Activated naive CD4-positive, alpha-beta T cell treated with anti-CD3 and anti-CD28 coated beads for 36 hours (primary cell): Measurements from ENCODE around the gene CNOT6L. TPM values are rescaled to one million over a fixed set of nuclear protein-coding genes. Genes with fewer than 3 reads are reported as not detected.

Experiments used
- CTCF ChIA-PET: fragments of 350-600 bp; sonication (Branson Sonifier 250); formaldehyde crosslinking; loops from one replicate; lab custom pipeline; 2021; ENCODE audit warnings: antibody characterized with exemption; lab: Charles Lee
- DNase-seq: peaks from one replicate; pipeline ENCODE4 v3.0.0-alpha.2; 2020
- H3K27ac Mint-ChIP-seq: one replicate; pipeline ENCODE4 v1.8.0; 2021; ENCODE audit warnings: mild to moderate bottlenecking, mixed read lengths
- H3K27me3 Mint-ChIP-seq: one replicate; pipeline ENCODE4 v1.8.0; 2021; ENCODE audit warnings: low read depth, mixed read lengths
- H3K36me3 Mint-ChIP-seq: one replicate; pipeline ENCODE4 v1.8.0; 2021; ENCODE audit warnings: low read depth, mixed read lengths
- H3K4me1 Mint-ChIP-seq: one replicate; pipeline ENCODE4 v1.8.0; 2021; ENCODE audit warnings: low read depth, mixed read lengths
- H3K4me3 Mint-ChIP-seq: one replicate; pipeline ENCODE4 v1.8.0; 2021; ENCODE audit warnings: mild to moderate bottlenecking, moderate library complexity, mixed read lengths
- H3K9me3 Mint-ChIP-seq: one replicate; pipeline ENCODE4 v1.8.0; 2021; ENCODE audit warnings: mixed read lengths
- intact Hi-C: fragments of 100-400 bp; cut with micrococcal nuclease; formaldehyde crosslinking; loops from one replicate; pipeline ENCODE4 v1.15.1; 2023
- total RNA-seq, 2 experiments: library from RNA; stranded (reverse); gene quantifications; one replicate each; pipeline ENCODE4 v1.2.3, GENCODE V29; 2021

CNOT6L gene
- total RNA-seq, 2 experiments from 2014 or later, result 108 TPM

DNA sequence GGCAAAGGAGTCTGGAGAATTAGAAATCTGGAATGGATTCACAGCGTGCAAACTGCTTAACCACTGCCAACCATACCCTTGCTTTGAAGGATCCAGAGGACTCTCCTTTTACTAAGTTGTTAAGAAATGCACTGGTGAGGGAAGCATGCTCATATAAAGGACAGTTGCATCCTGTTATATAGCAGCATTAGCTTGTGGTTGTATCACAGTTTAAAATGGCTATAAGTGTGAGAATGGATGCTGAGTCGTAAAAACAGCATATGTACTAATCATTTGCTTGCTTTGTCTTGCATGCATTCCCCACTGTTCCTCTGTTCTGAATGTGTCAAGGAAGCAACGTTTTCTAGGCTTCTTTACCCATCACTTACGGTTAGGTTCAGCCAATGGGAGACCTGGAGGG is 112.5 kb downstream of the CNOT6L start:
- Mint-ChIP-seq H3K4me3 (no peak overlapping the region), H3K4me1 (no peaks in the 10 kb centered on the region), H3K27ac (no peak overlapping the region), H3K9me3 (no peaks in the 10 kb centered on the region), H3K27me3 (peaks cover 2% of the 10 kb centered on the region), H3K36me3 (peaks cover 3% of the 10 kb centered on the region)
- no peak for DNase-seq
- CTCF ChIA-PET, result no interaction called here
- intact Hi-C loops, result no loop called here

DNA sequence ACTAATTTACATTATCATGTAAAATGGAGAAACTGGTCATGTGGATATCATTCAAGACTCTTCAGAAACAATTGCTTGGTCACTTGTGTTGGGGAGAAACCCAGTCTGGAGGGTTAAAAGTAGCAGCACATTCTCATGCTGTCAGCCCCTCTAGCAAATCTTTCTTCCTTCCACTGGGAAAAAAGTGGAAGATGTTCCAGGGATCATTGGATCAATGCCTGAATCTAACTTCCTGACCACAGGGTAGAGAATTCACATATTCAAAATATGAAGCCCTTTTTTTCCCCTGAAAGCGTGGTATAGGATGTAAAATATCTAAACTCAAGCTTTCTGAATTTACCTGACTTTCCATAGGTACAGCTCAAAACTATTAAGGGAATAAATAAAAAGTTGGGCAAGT is 115.5 kb downstream of the CNOT6L start:
- DNase-seq, result no peak
- no peak overlapping the region for H3K27ac Mint-ChIP-seq

DNA sequence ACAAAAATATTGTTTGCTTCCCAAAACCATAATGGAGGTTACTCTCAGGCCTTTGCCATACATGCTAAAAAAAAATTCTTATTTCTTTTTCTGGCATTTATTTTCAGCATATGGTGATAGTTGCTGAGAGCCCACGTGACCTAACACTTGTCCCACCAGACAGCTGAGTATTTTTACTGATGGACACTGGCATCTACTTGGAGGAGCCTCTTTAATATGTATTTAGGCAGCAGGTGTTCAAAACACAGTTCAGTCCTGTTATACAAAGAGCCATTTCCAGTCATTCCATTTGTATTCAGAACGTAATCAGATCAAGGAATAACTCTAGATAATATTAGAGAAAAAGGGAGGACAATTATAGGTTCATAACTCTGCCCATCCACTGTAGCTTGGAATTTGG is 118.0 kb downstream of the CNOT6L start:
- Mint-ChIP-seq H3K36me3 (no peaks in the 10 kb centered on the region), H3K4me3 (no peak overlapping the region), H3K4me1 (no peaks in the 10 kb centered on the region), H3K27ac (no peak overlapping the region), H3K9me3 (no peaks in the 10 kb centered on the region), H3K27me3 (peaks cover 2% of the 10 kb centered on the region)
- intact Hi-C loops, result no loop called here
- CTCF ChIA-PET, result no interaction called here
- DNase-seq, result no peak

More for the DNA sequence above, 115.5 kb downstream of the CNOT6L start:
- peaks cover 2% of the 10 kb centered on the region for H3K27me3 Mint-ChIP-seq
- H3K4me3 Mint-ChIP-seq, result no peak overlapping the region
- H3K36me3 Mint-ChIP-seq, result no peaks in the 10 kb centered on the region
- H3K4me1 Mint-ChIP-seq, result no peaks in the 10 kb centered on the region
- no peaks in the 10 kb centered on the region for H3K9me3 Mint-ChIP-seq
- intact Hi-C loops, result no loop called here
- CTCF ChIA-PET, result no interaction called here

DNA sequence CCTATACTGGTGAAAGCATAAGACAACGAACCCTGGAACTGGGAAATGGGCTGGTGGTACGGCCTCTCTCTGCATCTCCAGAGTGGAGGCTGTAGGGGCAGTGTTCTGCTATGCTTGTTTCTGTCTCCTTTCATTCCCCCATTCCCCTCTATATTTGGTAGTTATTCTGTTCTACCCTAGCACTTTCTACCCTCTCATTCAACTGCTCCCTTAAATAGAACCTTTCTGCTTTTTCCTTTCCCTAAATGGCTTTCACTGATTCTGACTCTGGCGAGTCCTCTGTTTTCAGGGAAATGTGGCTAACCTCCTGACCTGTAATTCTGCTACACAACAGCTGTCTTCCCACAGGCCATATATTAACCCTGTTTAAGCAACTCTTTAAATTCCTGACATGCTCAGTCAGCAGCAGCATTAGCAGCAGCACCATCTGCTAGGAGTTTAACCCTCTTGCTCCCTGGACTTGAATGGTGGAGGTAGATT is 119.4 kb downstream of the CNOT6L start:
- no peaks in the 10 kb centered on the region for H3K4me1 Mint-ChIP-seq
- intact Hi-C loops, result loop anchor here (5.0 to 10.0 kb wide), 3 partner anchors 158 to 312 kb away; no protein-coding TSS in a partner anchor
- CTCF ChIA-PET, result interaction anchor here (0.5 kb wide), 1 partner anchor 1168 kb away, joined by 3 read pairs; no protein-coding TSS in a partner anchor
- H3K27me3 Mint-ChIP-seq, result peaks cover 2% of the 10 kb centered on the region
- no peak overlapping the region for H3K4me3 Mint-ChIP-seq
- no peak for DNase-seq
- no peaks in the 10 kb centered on the region for H3K9me3 Mint-ChIP-seq
- H3K36me3 Mint-ChIP-seq, result no peaks in the 10 kb centered on the region
- H3K27ac Mint-ChIP-seq, result no peak overlapping the region

DNA sequence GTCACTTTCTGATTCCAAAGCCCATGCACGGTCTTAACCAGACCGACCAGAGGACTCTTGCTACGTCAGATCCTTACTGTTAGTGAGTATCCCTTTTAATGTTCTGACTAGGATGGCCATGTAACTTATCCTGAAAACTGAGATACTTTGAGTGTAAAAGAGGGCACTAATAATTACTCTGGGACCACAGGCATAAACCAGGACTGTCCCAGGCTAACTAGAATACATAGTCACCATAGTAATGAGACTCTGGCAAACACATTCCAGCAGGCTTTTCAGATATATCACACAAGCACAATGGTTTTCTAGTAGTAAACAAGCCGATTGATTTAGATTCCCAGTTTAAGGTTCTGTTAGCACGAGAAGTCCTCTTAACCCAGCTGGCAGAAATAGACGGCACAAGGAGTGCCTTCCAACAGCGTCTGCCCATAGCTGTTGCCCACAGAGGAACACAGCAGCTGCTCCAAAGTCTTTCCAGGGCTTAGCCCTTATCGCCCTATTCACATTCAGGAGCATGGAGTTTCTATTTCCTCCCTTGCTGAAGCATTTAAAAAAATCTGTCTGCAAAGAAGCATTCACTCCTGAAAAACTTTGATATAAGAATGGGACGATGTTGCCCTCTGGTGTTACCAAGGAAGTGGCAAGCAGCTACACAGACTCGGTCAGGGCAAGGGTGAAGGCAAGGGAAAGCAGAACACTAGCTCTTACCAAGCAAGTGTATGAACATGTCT is 121.1 kb downstream of the CNOT6L start:
- no peaks in the 10 kb centered on the region for H3K36me3 Mint-ChIP-seq
- CTCF ChIA-PET, result interaction anchor here (1.0 kb wide), 1 partner anchor 10 kb away, joined by 3 read pairs; no protein-coding TSS in a partner anchor
- intact Hi-C loops, result loop anchor here (1.0 to 10.0 kb wide), 4 partner anchors 79 to 311 kb away; no protein-coding TSS in a partner anchor
- peak; percentile 27 for DNase-seq
- H3K4me1 Mint-ChIP-seq, result no peaks in the 10 kb centered on the region
- H3K27me3 Mint-ChIP-seq, result peaks cover 2% of the 10 kb centered on the region
- H3K4me3 Mint-ChIP-seq, result no peak overlapping the region
- H3K9me3 Mint-ChIP-seq, result no peaks in the 10 kb centered on the region
- H3K27ac Mint-ChIP-seq, result no peak overlapping the region

DNA sequence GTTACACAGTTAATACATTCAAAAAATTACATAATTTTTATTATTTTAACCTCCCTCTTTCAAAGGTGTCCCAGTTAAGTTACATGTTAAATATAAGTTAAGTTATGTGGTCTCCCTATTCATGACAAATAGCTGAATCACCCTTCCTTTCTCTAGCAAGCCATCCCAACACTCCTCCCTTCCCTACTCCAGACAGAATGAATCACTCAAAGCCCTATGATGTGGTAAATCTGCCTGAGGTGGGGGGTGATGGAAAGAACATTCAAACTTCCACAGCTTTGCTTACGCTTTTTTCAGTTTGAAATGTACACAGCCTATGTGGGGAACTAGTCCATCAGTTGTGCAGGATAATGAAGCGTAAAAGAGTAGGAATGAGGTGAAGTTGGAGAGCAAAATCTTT is 123.4 kb downstream of the CNOT6L start:
- H3K4me3 Mint-ChIP-seq, result no peak overlapping the region
- intact Hi-C loops, result loop anchor here (5.0 to 10.0 kb wide), 3 partner anchors 162 to 308 kb away; no protein-coding TSS in a partner anchor
- CTCF ChIA-PET, result interaction anchor here (1.5 kb wide), 1 partner anchor 231 kb away, joined by 4 read pairs; no protein-coding TSS in a partner anchor

DNA sequence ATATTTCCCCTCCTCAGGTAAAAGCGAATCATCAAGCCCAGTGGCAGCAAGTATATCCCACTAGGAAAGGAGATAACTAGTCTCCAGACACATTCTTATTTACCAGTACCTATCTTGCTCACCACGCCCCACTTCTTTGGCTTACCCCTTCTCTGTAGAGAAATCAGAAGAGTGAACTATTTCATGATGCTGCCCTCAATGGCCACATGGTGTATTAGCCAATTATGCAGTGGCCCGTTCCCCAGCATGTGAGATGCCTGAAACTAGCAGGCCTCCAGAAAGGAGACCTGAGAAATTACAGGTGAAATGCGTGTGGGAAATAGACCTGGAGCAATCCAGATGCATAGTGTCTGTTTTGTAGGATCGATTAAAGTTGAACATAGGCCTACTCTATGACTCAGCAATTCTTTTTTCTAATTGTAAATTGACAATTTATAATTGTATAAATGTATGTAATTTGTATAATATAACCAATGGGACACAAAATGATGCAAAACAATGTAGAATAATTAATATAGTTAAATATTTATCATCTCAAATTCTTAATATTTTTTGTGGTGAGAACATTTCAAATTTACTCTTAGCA is 126.2 kb downstream of the CNOT6L start:
- no peaks in the 10 kb centered on the region for H3K36me3 Mint-ChIP-seq
- no peaks in the 10 kb centered on the region for H3K4me1 Mint-ChIP-seq
- H3K27ac Mint-ChIP-seq, result no peak overlapping the region
- no peaks in the 10 kb centered on the region for H3K27me3 Mint-ChIP-seq
- no peaks in the 10 kb centered on the region for H3K9me3 Mint-ChIP-seq
- no peak overlapping the region for H3K4me3 Mint-ChIP-seq
- intact Hi-C loops, result loop anchor here (10.0 kb wide), 1 partner anchor 228 kb away; no protein-coding TSS in a partner anchor
- CTCF ChIA-PET, result no interaction called here
- DNase-seq, result no peak

More for the DNA sequence above, 123.4 kb downstream of the CNOT6L start:
- no peaks in the 10 kb centered on the region for H3K4me1 Mint-ChIP-seq
- H3K36me3 Mint-ChIP-seq, result no peaks in the 10 kb centered on the region
- H3K27ac Mint-ChIP-seq, result no peak overlapping the region
- no peak for DNase-seq
- no peaks in the 10 kb centered on the region for H3K9me3 Mint-ChIP-seq
- H3K27me3 Mint-ChIP-seq, result no peaks in the 10 kb centered on the region

DNA sequence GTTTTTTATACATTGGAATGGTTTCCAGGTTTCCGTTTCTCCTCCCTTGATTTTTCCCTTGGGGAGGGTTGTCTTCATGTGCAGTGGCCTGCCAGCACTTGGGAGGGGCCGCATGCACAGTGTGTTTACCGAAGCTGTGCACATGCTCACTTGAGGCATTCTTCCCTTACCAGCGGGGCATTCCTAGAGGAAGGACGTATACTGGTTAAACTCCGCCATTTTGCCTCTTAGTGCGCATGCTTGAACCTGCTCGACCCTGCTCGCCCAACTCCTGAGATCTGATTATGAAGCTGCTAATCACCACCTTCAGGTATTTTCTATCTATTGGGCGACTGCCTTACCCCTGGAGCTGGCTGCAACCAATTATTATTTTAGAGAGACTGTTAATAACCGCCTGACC is 137.4 kb downstream of the CNOT6L start:
- CTCF ChIA-PET, result no interaction called here
- no peaks in the 10 kb centered on the region for H3K9me3 Mint-ChIP-seq
- H3K4me1 Mint-ChIP-seq, result no peaks in the 10 kb centered on the region
- H3K36me3 Mint-ChIP-seq, result no peaks in the 10 kb centered on the region
- no peak overlapping the region for H3K27ac Mint-ChIP-seq
- DNase-seq, result no peak
- peaks cover 2% of the 10 kb centered on the region for H3K27me3 Mint-ChIP-seq
- intact Hi-C loops, result no loop called here
- H3K4me3 Mint-ChIP-seq, result no peak overlapping the region

DNA sequence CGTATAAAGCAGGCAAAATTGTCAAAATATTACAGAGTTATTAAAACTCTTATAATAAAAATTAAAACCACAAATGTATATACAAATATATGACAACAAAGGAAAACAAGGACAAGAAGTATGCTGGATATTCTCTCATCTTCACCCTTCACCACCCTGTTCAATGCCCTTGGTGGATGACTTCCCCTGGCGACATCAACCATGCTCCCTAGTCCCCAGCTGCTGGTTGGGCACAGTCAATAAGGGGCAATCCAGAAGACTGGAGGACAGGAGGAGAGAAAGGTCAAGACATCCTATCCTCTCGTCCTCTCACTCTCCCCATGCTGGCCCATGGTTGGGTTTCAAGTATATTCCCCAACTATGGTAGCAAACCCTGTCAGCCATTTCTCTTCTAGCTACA is 142.3 kb downstream of the CNOT6L start:
- no peaks in the 10 kb centered on the region for H3K4me1 Mint-ChIP-seq
- no peak for DNase-seq
- no peaks in the 10 kb centered on the region for H3K9me3 Mint-ChIP-seq
- intact Hi-C loops, result no loop called here
- peaks cover 2% of the 10 kb centered on the region for H3K27me3 Mint-ChIP-seq
- CTCF ChIA-PET, result no interaction called here
- H3K36me3 Mint-ChIP-seq, result no peaks in the 10 kb centered on the region
- H3K27ac Mint-ChIP-seq, result no peak overlapping the region
- H3K4me3 Mint-ChIP-seq, result no peak overlapping the region

DNA sequence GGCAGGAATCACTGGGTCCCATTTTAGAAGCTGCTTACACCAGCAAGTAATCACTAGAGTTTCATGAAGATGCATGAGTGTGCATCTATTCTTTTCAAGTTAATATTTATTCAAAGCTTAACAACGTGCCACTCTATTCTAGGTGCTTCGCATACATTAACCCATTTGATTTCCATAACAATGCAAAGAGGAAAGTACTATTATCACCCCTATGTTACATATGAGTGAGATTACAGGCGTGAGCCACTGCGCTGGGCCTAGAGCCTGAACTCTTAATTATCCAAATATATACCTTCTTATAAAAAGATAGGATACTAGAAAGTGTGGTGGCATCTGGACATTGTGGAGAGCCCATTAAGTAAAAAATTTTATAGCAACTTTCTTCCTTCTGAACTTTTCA is 148.1 kb downstream of the CNOT6L start:
- intact Hi-C loops, result no loop called here
- no peak overlapping the region for H3K4me3 Mint-ChIP-seq
- CTCF ChIA-PET, result interaction anchor here (0.9 kb wide), 1 partner anchor 289 kb away, joined by 4 read pairs; no protein-coding TSS in a partner anchor
- H3K27me3 Mint-ChIP-seq, result no peaks in the 10 kb centered on the region
- no peaks in the 10 kb centered on the region for H3K9me3 Mint-ChIP-seq
- no peaks in the 10 kb centered on the region for H3K4me1 Mint-ChIP-seq
- DNase-seq, result no peak
- no peaks in the 10 kb centered on the region for H3K36me3 Mint-ChIP-seq
- H3K27ac Mint-ChIP-seq, result no peak overlapping the region

DNA sequence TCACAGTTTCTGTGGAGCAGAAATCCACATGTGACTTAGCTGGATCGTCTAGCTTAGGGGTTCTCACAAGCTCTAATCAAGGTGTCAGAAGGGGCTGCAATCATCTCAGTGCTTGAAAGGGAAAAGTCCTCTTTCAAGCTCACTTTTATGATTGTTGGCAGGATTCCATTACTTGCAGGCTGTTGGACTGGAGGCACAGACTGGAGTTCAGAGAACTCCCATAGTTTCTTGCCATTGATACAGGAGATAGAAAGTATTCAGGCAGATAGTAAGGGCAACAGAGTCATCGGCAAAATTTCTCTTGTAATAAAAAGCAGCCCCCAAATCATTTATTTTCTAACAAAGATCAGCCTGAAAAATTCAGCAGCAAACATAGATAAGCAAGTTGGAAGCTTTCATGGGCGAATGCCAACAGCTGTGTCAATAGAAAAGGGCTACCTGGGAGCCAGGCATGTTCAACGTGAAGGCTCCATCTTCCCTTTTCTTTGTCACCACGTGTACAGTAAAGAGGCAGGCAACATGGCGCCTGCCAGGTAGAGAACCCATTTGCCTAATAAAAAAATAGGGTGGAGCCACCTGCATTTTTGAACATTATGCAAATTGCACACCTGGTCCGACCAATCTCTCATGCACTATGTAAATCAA is 149.1 kb downstream of the CNOT6L start:
- Mint-ChIP-seq H3K4me1 (no peaks in the 10 kb centered on the region), H3K27ac (no peak overlapping the region), H3K9me3 (no peaks in the 10 kb centered on the region), H3K4me3 (no peak overlapping the region), H3K36me3 (no peaks in the 10 kb centered on the region), H3K27me3 (no peaks in the 10 kb centered on the region)
- intact Hi-C loops, result no loop called here
- DNase-seq, result no peak
- CTCF ChIA-PET, result interaction anchor here (0.6 to 0.9 kb wide), 2 partner anchors 9 to 290 kb away, joined by 4 read pairs; no protein-coding TSS in a partner anchor

DNA sequence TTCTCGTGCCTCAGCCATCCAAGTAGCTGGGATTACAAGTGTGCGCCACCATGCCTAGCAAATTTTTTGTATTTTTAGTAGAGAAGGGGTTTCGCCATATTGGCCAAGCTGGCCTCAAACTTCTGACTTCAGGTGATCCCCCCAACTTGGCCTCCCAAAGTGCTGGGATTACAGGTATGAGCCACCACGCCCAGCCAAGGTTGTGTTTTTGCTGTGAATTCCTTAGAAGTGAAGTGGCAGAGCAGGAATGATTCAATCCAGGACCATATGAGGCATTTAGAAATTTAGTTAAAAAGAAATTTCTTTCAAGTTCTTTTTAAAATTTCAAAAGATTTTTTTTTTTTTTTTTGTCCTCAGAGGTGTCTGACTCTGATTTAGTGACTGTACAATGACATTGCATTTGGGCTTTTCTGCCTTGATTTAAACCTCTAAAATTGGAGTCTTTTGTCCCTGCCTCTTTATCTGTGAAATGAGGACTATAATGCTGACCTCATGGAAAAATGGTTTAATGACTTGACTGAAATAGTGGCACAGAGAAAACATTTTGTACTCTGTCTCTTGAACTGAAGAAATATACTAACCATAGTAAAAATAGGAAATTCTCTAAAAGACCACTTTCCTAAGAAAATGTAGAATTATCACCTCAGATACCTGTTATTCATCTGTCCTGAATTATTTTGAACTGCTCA is 153.6 kb downstream of the CNOT6L start:
- Mint-ChIP-seq H3K4me3 (no peak overlapping the region), H3K4me1 (no peaks in the 10 kb centered on the region), H3K27me3 (no peaks in the 10 kb centered on the region), H3K27ac (no peak overlapping the region), H3K9me3 (no peaks in the 10 kb centered on the region), H3K36me3 (no peaks in the 10 kb centered on the region)
- intact Hi-C loops, result no loop called here
- DNase-seq, result peak; percentile 27
- CTCF ChIA-PET, result interaction anchor here (0.7 kb wide), 1 partner anchor 369 kb away, joined by 3 read pairs; no protein-coding TSS in a partner anchor
